ENCODE data around the gene FRMD4A.
A peak's percentile ranks its signal among the peaks of the same experiment; 100 is the strongest.

The FRMD4A gene

GRCh38 chr10:13709931-13710650, 620.6 kb downstream of the FRMD4A start:
- ATAC-seq, result no peak

- no peak for ATAC-seq
These were observed 622.3 kb downstream of the FRMD4A start for GRCh38 chr10:13708256-13708990.

GRCh38 chr10:13707156-13707881, 623.4 kb downstream of the FRMD4A start:
- ATAC-seq, result peak in 1 of 2 donors; percentile 17

GRCh38 chr10:13706604-13707003, 624.1 kb downstream of the FRMD4A start:
- no peak for ATAC-seq

- ATAC-seq, result no peak
These were observed 624.5 kb downstream of the FRMD4A start for GRCh38 chr10:13706175-13706574.

- no peak for ATAC-seq
These were observed 625.1 kb downstream of the FRMD4A start for GRCh38 chr10:13705526-13706174.

- no peak for ATAC-seq
These were observed 625.8 kb downstream of the FRMD4A start for GRCh38 chr10:13704964-13705363.

- no peak for ATAC-seq
These were observed 626.7 kb downstream of the FRMD4A start for GRCh38 chr10:13703997-13704536.

GRCh38 chr10:13703101-13703818, 627.5 kb downstream of the FRMD4A start:
- ATAC-seq, result no peak

GRCh38 chr10:13701157-13701919, 629.4 kb downstream of the FRMD4A start:
- no peak for ATAC-seq

GRCh38 chr10:13700473-13701144, 630.1 kb downstream of the FRMD4A start:
- no peak for ATAC-seq

GRCh38 chr10:13699216-13699615, 631.5 kb downstream of the FRMD4A start:
- ATAC-seq, result no peak

- no peak for ATAC-seq
These were observed 632.5 kb downstream of the FRMD4A start for GRCh38 chr10:13698217-13698616.

GRCh38 chr10:13696071-13696470, 634.7 kb downstream of the FRMD4A start:
- no peak for ATAC-seq

GRCh38 chr10:13695588-13695987, 635.1 kb downstream of the FRMD4A start:
- ATAC-seq, result no peak

GRCh38 chr10:13693783-13694700, 636.7 kb downstream of the FRMD4A start:
- no peak for ATAC-seq

GRCh38 chr10:13690281-13690825, 640.4 kb downstream of the FRMD4A start:
- peak in 1 of 2 donors; percentile 27 for ATAC-seq

- no peak for ATAC-seq
These were observed 644.4 kb downstream of the FRMD4A start for GRCh38 chr10:13686331-13686752.

GRCh38 chr10:13685885-13686284, 644.8 kb downstream of the FRMD4A start:
- ATAC-seq, result no peak
